ENCODE measurements around the gene PRKN. TPM values are rescaled to one million over a fixed set of nuclear protein-coding genes. Genes with fewer than 3 reads are reported as not detected.

Gene PRKN
- total and polyA plus RNA-seq, 2 experiments from 2014 or later, result 2.3 to 3.9 TPM

- Histone ChIP-seq H3K9me2 (replicated peaks; ENCODE audit: insufficient read depth) (no peaks in the 10 kb centered on the region), H4K20me1 (ENCODE audit: insufficient read depth, poor library complexity, severe bottlenecking) (no peaks in the 10 kb centered on the region), H3K36me3 (replicated peaks; ENCODE audit: insufficient read depth, low read depth) (no peaks in the 10 kb centered on the region), H3K9me3 (ENCODE audit: low read depth) (no peaks in the 10 kb centered on the region), H3K27ac (no peak overlapping the region), H3K27me3 (no peaks in the 10 kb centered on the region), H2AFZ (no peak overlapping the region), H3K4me2 (no peak overlapping the region), H3K4me1 (ENCODE audit: insufficient read depth) (no peaks in the 10 kb centered on the region), H3K79me2 (no peaks in the 10 kb centered on the region), H3K4me3 (no peak overlapping the region)
- TF ChIP-seq EZH2 (IDR thresholded peaks at IDR 0.05; ENCODE audit: borderline replicate concordance) (no peak), CTCF (IDR thresholded peaks at IDR 0.05; ENCODE audit: poor library complexity) (no peak), EZH2phosphoT487 (IDR thresholded peaks at IDR 0.05; ENCODE audit: low read depth, severe bottlenecking, unreplicated experiment) (no peak)
- 89% methylated on average over 6 of the region's 6 CpGs for WGBS (ENCODE audit: low lambda C conversion rate, missing lambda C conversion rate)
- DNase-seq (ENCODE audit: low spot score), result no peak
Observed at GRCh38 chr6:161636882-161637430, 1090.6 kb downstream of the PRKN start.

- 91% methylated on average over 6 of the region's 6 CpGs for WGBS (ENCODE audit: low lambda C conversion rate, missing lambda C conversion rate)
- DNase-seq (ENCODE audit: low spot score), result no peak
- Histone ChIP-seq H3K9me3 (ENCODE audit: low read depth) (no peaks in the 10 kb centered on the region), H3K4me2 (no peak overlapping the region), H3K27ac (no peak overlapping the region), H3K9me2 (replicated peaks; ENCODE audit: insufficient read depth) (no peaks in the 10 kb centered on the region), H3K36me3 (replicated peaks; ENCODE audit: insufficient read depth, low read depth) (no peaks in the 10 kb centered on the region), H3K79me2 (no peaks in the 10 kb centered on the region), H3K4me3 (no peak overlapping the region), H4K20me1 (ENCODE audit: insufficient read depth, poor library complexity, severe bottlenecking) (no peaks in the 10 kb centered on the region), H3K27me3 (no peaks in the 10 kb centered on the region), H3K4me1 (ENCODE audit: insufficient read depth) (no peaks in the 10 kb centered on the region), H2AFZ (no peak overlapping the region)
- TF ChIP-seq EZH2 (IDR thresholded peaks at IDR 0.05; ENCODE audit: borderline replicate concordance), result no peak
- no peak for TF ChIP-seq EZH2phosphoT487 (IDR thresholded peaks at IDR 0.05; ENCODE audit: low read depth, severe bottlenecking, unreplicated experiment)
- no peak for TF ChIP-seq CTCF (IDR thresholded peaks at IDR 0.05; ENCODE audit: poor library complexity)
Observed at GRCh38 chr6:161635975-161636374, 1091.6 kb downstream of the PRKN start.

GRCh38 chr6:161634916-161635315 is 1092.7 kb downstream of the PRKN start:
- Histone ChIP-seq H3K27ac (no peak overlapping the region), H3K79me2 (no peaks in the 10 kb centered on the region), H3K36me3 (replicated peaks; ENCODE audit: insufficient read depth, low read depth) (no peaks in the 10 kb centered on the region), H4K20me1 (ENCODE audit: insufficient read depth, poor library complexity, severe bottlenecking) (no peaks in the 10 kb centered on the region), H3K9me2 (replicated peaks; ENCODE audit: insufficient read depth) (no peaks in the 10 kb centered on the region), H3K4me3 (no peak overlapping the region), H3K4me2 (no peak overlapping the region), H3K27me3 (no peaks in the 10 kb centered on the region), H3K4me1 (ENCODE audit: insufficient read depth) (no peaks in the 10 kb centered on the region), H2AFZ (no peak overlapping the region), H3K9me3 (ENCODE audit: low read depth) (no peaks in the 10 kb centered on the region)
- no peak for DNase-seq (ENCODE audit: low spot score)
- WGBS (ENCODE audit: low lambda C conversion rate, missing lambda C conversion rate), result 93% methylated on average over 8 of the region's 8 CpGs
- TF ChIP-seq EZH2phosphoT487 (IDR thresholded peaks at IDR 0.05; ENCODE audit: low read depth, severe bottlenecking, unreplicated experiment) (no peak), CTCF (IDR thresholded peaks at IDR 0.05; ENCODE audit: poor library complexity) (no peak), EZH2 (IDR thresholded peaks at IDR 0.05; ENCODE audit: borderline replicate concordance) (no peak)
